H1 (cell line): ENCODE measurements around the gene IL32. TPM values are rescaled to one million over a fixed set of nuclear protein-coding genes. Genes with fewer than 3 reads are reported as not detected.

Experiments
- CTCF ChIA-PET: fragments of 300-600 bp; sonication (Branson Sonifier 250); formaldehyde crosslinking; loops from one replicate; lab custom pipeline; 2021; ENCODE audit not compliant: partially characterized antibody; lab: Charles Lee
- POLR2A ChIA-PET: fragments of 300-600 bp; sonication (Branson Sonifier 250); formaldehyde crosslinking; loops from one replicate; lab custom pipeline; 2021; ENCODE audit warnings: inconsistent platforms; ENCODE audit not compliant: partially characterized antibody; lab: Charles Lee
- DNase-seq, 2 experiments: peaks; one replicate each; pipeline versions ENCODE4 v3.0.0 to v3.0.0-alpha.2; 2010 to 2022; ENCODE audit warnings: low spot score in 2 of 2, low read depth in 1 of 2, mixed read lengths in 1 of 2
- FAIRE-seq: peaks from 2 replicates; lab custom pipeline; 2011; peaks lifted over from hg19 to GRCh38; lab: Jason Lieb, UNC
- H2AFZ ChIP-seq: 2 replicates; pipeline ENCODE4 v1.8.1; 2012; ENCODE audit warnings: low read length, inconsistent platforms
- H2AK5ac ChIP-seq: 2 replicates; pipeline ENCODE4 v1.6.1; 2013; ENCODE audit warnings: low read depth, low read length
- H2BK120ac ChIP-seq: replicated peaks from 2 replicates; pipeline ENCODE3; 2013; ENCODE audit warnings: low read depth, low read length, inconsistent platforms
- H2BK12ac ChIP-seq: 2 replicates; pipeline ENCODE4 v1.6.1; 2013; ENCODE audit warnings: low read depth, low read length
- H2BK15ac ChIP-seq: 2 replicates; pipeline ENCODE4 v1.6.1; 2013; ENCODE audit warnings: low read length
- H2BK20ac ChIP-seq: 2 replicates; pipeline ENCODE4 v1.6.1; 2013; ENCODE audit warnings: low read length
- H2BK5ac ChIP-seq: 2 replicates; pipeline ENCODE4 v1.6.1; 2013; ENCODE audit warnings: low read depth, low read length
- H3K14ac ChIP-seq: 2 replicates; pipeline ENCODE4 v1.6.1; 2013; ENCODE audit warnings: inconsistent platforms; ENCODE audit not compliant: insufficient read length
- H3K18ac ChIP-seq: 2 replicates; pipeline ENCODE4 v1.6.1; 2013; ENCODE audit warnings: low read length; ENCODE audit errors: extremely low read depth
- H3K23ac ChIP-seq: 2 replicates; pipeline ENCODE4 v1.6.1; 2013; ENCODE audit warnings: inconsistent platforms; ENCODE audit not compliant: insufficient read length
- H3K23me2 ChIP-seq: 2 replicates; pipeline ENCODE4 v1.6.1; 2013; ENCODE audit warnings: low read depth, low read length
- H3K27ac ChIP-seq: 2 replicates; pipeline ENCODE4 v1.6.1; 2011; ENCODE audit warnings: low read depth, low read length, inconsistent platforms
- H3K27me3 ChIP-seq, 4 experiments: replicated peaks in 1 of 4; 1 replicate in 1 of 4; 2 replicates in 3 of 4; pipeline versions ENCODE4 v1.6.1 to v1.8.1; 2011 to 2013; ENCODE audit warnings: low read length in 3 of 4, mild to moderate bottlenecking in 3 of 4, inconsistent platforms in 2 of 4, mixed read lengths in 2 of 4, moderate library complexity in 1 of 4; ENCODE audit not compliant: control insufficient read depth in 3 of 4, insufficient read depth in 3 of 4; ENCODE audit errors: extremely low read depth in 1 of 4
- H3K36me3 ChIP-seq, 4 experiments: 2 replicates each; pipeline versions ENCODE4 v1.6.1 to v1.8.1; 2011 to 2013; ENCODE audit warnings: mild to moderate bottlenecking in 4 of 4, low read length in 3 of 4, moderate library complexity in 2 of 4, control low read depth in 1 of 4, inconsistent platforms in 1 of 4; ENCODE audit not compliant: insufficient read depth in 4 of 4, control insufficient read depth in 2 of 4
- H3K4ac ChIP-seq: replicated peaks from 2 replicates; pipeline ENCODE3; 2013; ENCODE audit warnings: low read length, low read depth, mixed read lengths, inconsistent platforms; ENCODE audit not compliant: insufficient read length
- H3K4me1 ChIP-seq, 4 experiments: replicated peaks in 1 of 4; 1 replicate in 1 of 4; 2 replicates in 3 of 4; pipeline versions ENCODE4 v1.6.1 to v1.8.1; 2011 to 2013; ENCODE audit warnings: low read length in 3 of 4, inconsistent platforms in 2 of 4, mixed read lengths in 1 of 4; ENCODE audit not compliant: insufficient read depth in 4 of 4, control insufficient read depth in 3 of 4
- H3K4me2 ChIP-seq, 2 experiments: 2 replicates each; pipeline versions ENCODE4 v1.6.1 to v1.8.1; 2011 to 2013; ENCODE audit warnings: low read depth in 2 of 2, low read length in 2 of 2, control low read depth in 1 of 2, inconsistent platforms in 1 of 2, mild to moderate bottlenecking in 1 of 2; ENCODE audit not compliant: insufficient read depth in 1 of 2
- H3K4me3 ChIP-seq, 4 experiments: fragments of 200-600, 300-600 bp in 1 of 4; sonication (generic), shearing (Covaris generic), sonication (Bioruptor Twin) in 1 of 4; 2 replicates each; pipeline versions ENCODE4 v1.5.1 to v1.8.1; 2011 to 2016; ENCODE audit warnings: low read length in 4 of 4, low read depth in 3 of 4, control low read depth in 2 of 4, inconsistent platforms in 2 of 4, mild to moderate bottlenecking in 2 of 4, mixed read lengths in 1 of 4, moderate library complexity in 1 of 4; ENCODE audit not compliant: insufficient read depth in 2 of 4; ENCODE audit errors: extremely low read depth in 1 of 4
- H3K56ac ChIP-seq: replicated peaks from 2 replicates; pipeline ENCODE3; 2013; ENCODE audit warnings: low read depth, mild to moderate bottlenecking, mixed read lengths, low read length, inconsistent platforms; ENCODE audit not compliant: insufficient read length
- H3K79me1 ChIP-seq: 2 replicates; pipeline ENCODE4 v1.6.1; 2013; ENCODE audit warnings: low read depth, low read length, control low read depth
- H3K79me2 ChIP-seq, 2 experiments: 2 replicates each; pipeline versions ENCODE4 v1.6.1 to v1.8.1; 2012 to 2013; ENCODE audit warnings: low read length in 2 of 2, mild to moderate bottlenecking in 2 of 2, inconsistent platforms in 1 of 2; ENCODE audit not compliant: insufficient read depth in 2 of 2, control insufficient read depth in 1 of 2
- H3K9ac ChIP-seq, 4 experiments: replicated peaks in 1 of 4; 1 replicate in 1 of 4; 2 replicates in 3 of 4; pipeline versions ENCODE4 v1.6.1 to v1.8.1; 2011 to 2013; ENCODE audit warnings: low read depth in 3 of 4, low read length in 3 of 4, control low read depth in 2 of 4, mild to moderate bottlenecking in 2 of 4, moderate library complexity in 2 of 4, inconsistent platforms in 1 of 4; ENCODE audit errors: extremely low read depth in 1 of 4
- H3K9me3 ChIP-seq, 2 experiments: 2 replicates each; pipeline versions ENCODE4 v1.6.1 to v1.8.1; 2012 to 2013; ENCODE audit warnings: mild to moderate bottlenecking in 2 of 2, moderate library complexity in 2 of 2, control low read depth in 1 of 2, inconsistent platforms in 1 of 2, low read depth in 1 of 2, low read length in 1 of 2, mixed read lengths in 1 of 2; ENCODE audit not compliant: insufficient read depth in 2 of 2
- H4K20me1 ChIP-seq, 2 experiments: replicated peaks in 1 of 2; 2 replicates each; pipeline versions ENCODE3 to v1.8.1; 2011 to 2013; ENCODE audit warnings: inconsistent platforms in 2 of 2, low read length in 2 of 2, mild to moderate bottlenecking in 1 of 2; ENCODE audit not compliant: insufficient read depth in 2 of 2, control insufficient read depth in 1 of 2
- H4K5ac ChIP-seq: 2 replicates; pipeline ENCODE4 v1.6.1; 2013; ENCODE audit warnings: low read length, low read depth, mixed read lengths, inconsistent platforms; ENCODE audit not compliant: insufficient read length
- H4K8ac ChIP-seq: 2 replicates; pipeline ENCODE4 v1.8.0; 2013; ENCODE audit warnings: mild to moderate bottlenecking, moderate library complexity, low read length, inconsistent platforms; ENCODE audit not compliant: insufficient read depth; ENCODE audit errors: extremely low read depth
- H4K91ac ChIP-seq: replicated peaks from 2 replicates; pipeline ENCODE3; 2013; ENCODE audit warnings: low read length, mixed read lengths, inconsistent platforms; ENCODE audit not compliant: insufficient read length
- CBX5 ChIP-seq: fragments of 300-800, 300-1000 bp; sonication (generic); IDR thresholded peaks from 2 replicates; pipeline ENCODE4 v1.7.1; 2016; ENCODE audit warnings: antibody characterized with exemption, low read length, low read depth
- PHF8 ChIP-seq: fragments of 200-600 bp; sonication (generic); conservative IDR thresholded peaks from 2 replicates; pipeline ENCODE4 v1.7.1; 2012; ENCODE audit warnings: low read depth, mild to moderate bottlenecking, inconsistent platforms, low read length, moderate library complexity
- SIN3A ChIP-seq, 2 experiments: IDR thresholded peaks in 1 of 2; conservative IDR thresholded peaks in 1 of 2; 2 replicates each; pipeline ENCODE4 v1.6.1; 2011 to 2012; ENCODE audit warnings: low read length in 2 of 2, improper control_type of control experiment in 1 of 2, low read depth in 1 of 2, mild to moderate bottlenecking in 1 of 2
- SRF ChIP-seq: IDR thresholded peaks from 2 replicates; pipeline ENCODE4 v1.6.1; 2011; ENCODE audit warnings: mild to moderate bottlenecking, low read depth, low read length, moderate library complexity
- TAF7 ChIP-seq: optimal IDR thresholded peaks from 2 replicates; pipeline ENCODE3; 2011; ENCODE audit warnings: low read depth, mild to moderate bottlenecking, inconsistent platforms, low read length, moderate library complexity, borderline replicate concordance
- TBP ChIP-seq: IDR thresholded peaks from 2 replicates; pipeline ENCODE4 v1.6.1; 2011; ENCODE audit warnings: low read depth, low read length, improper control_type of control experiment
- TEAD4 ChIP-seq: IDR thresholded peaks from 2 replicates; pipeline ENCODE4 v1.6.1; 2012; ENCODE audit warnings: low read depth, low read length, inconsistent platforms, mixed read lengths
- WGBS, 2 experiments: shearing (Covaris generic) in 1 of 2; methylation state at CpG; one replicate each; pipeline versions ENCODE4 v1.1.6 to v1.1.7; 2013 to 2015; ENCODE audit warnings: low lambda C conversion rate in 2 of 2, mixed read lengths in 2 of 2, inconsistent platforms in 1 of 2, low coverage in 1 of 2, missing lambda C conversion rate in 1 of 2; ENCODE audit not compliant: insufficient replicate concordance in 2 of 2, insufficient coverage in 1 of 2, insufficient read length in 1 of 2; ENCODE audit errors: extremely low coverage in 1 of 2, missing lambda C conversion rate in 1 of 2; 5-methylcytosine and 5-hydroxymethylcytosine counted together
- polyA plus RNA-seq, 7 experiments: library from polyadenylated mRNA; depleted of rRNA in 3 of 7; stranded (reverse) in 5 of 7; unstranded in 2 of 7; fragments of >200 nt in 5 of 7; fragments of 200-250 nt in 2 of 7; gene quantifications; 1 replicate in 5 of 7; 2 replicates in 1 of 7; 4 replicates in 1 of 7; pipeline versions ENCODE4 v1.2.1 to v1.2.3, GENCODE V29; 2011 to 2013; ENCODE audit warnings: missing spikeins in 2 of 7, mixed read lengths in 2 of 7
- total RNA-seq: library from RNA; stranded (reverse); fragmentation: NEBNext Ultra II Directional; extraction: Animal tissue kit (Norgen Biotek cat#: 25700); gene quantifications from 2 replicates; pipeline ENCODE4 v1.2.1, GENCODE V29; 2021
- TF ChIP-seq, protein P1 (sequence below): IDR thresholded peaks from 2 replicates; pipeline ENCODE4 v1.6.1; 2012; ENCODE audit warnings: inconsistent platforms

The IL32 gene
- total and polyA plus RNA-seq, 2 of the 8 experiments (the other 6 are each of a cell fraction or from before 2014, with no cell fraction given), result 2.7 to 5.0 TPM

DNA sequence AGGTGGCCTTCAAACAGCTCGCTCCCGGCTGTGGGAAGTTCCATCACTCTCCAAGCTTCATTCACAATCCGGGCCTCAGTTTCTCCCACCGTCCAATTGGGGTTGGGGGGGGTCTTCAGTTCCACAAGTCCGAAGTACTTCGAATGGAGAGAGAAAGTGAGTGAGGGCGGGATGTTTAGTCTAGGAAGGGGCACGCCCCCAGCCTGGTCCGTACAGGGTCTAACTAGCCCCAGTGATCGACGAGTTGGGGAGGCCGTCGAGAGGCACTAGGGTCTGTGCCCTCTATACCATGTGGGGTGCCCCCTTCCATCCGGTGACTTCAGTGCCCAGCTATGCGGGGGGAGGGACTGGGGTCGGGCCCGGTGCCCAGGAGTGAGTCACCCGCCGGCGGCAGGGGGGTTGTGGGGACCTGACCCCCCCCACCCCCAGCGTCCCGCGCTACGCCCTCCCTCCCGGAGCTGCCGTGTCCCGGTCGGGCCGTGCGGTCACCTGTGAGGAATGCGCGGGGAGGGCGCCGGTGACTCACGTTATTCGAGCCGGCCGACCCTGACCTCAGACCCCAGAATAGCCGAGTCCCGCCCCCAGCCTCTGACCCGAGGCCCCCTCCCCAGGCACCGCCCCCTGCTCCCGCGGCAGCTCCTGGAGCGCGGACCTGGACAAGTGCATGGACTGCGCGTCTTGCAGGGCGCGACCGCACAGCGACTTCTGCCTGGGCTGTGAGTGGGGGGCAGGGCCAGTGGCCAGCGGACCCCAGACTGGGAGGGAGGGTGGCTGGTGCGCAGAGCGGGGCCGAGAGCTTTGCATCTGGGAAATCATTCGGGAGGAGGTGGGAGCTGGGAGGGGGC is 44.6 kb upstream of the IL32 start:
- H3K18ac ChIP-seq, result peak overlapping the region; percentile 98
- H3K56ac ChIP-seq, result peak overlapping the region; percentile 43
- FAIRE-seq (no peak), DNase-seq (peak; percentile 78 to 94)
- no peak overlapping the region for H2BK15ac ChIP-seq
- peak overlapping the region; percentile 37 for H3K14ac ChIP-seq
- H3K4me2 ChIP-seq, result peak overlapping the region; percentile 83 to 88
- H4K8ac ChIP-seq, result peak overlapping the region; percentile 80; the same call in 1 of the 2 replicates
- peak overlapping the region; percentile 88 for H4K5ac ChIP-seq
- H2AFZ ChIP-seq, result no peak overlapping the region
- no peak overlapping the region for H2BK120ac ChIP-seq
- peaks cover 26% of the 10 kb centered on the region for H3K23me2 ChIP-seq
- H2AK5ac ChIP-seq, result no peak overlapping the region
- ChIA-PET POLR2A (interaction anchor here (0.6 to 35.7 kb wide), 19 partner anchors 4 to 997 kb away, joined by 3 to 1808 read pairs (median 7); partner anchors contain the start of genes BICDL2, CLDN6, CLDN9 and HCFC1R1), CTCF (interaction anchor here (1.0 to 23.8 kb wide), 12 partner anchors 11 to 93 kb away, joined by 3 to 639 read pairs (median 8); partner anchors contain the start of genes CLDN9, PAQR4 and ZSCAN10)
- peak overlapping the region; percentile 94 for H2BK5ac ChIP-seq
- H2BK20ac ChIP-seq, result no peak overlapping the region
- H3K9me3 ChIP-seq, result no peaks in the 10 kb centered on the region
- peaks cover 5% of the 10 kb centered on the region; the same call in 1 of the 2 replicates for H3K79me1 ChIP-seq
- no peaks in the 10 kb centered on the region for H3K27me3 ChIP-seq
- H4K20me1 ChIP-seq, result peaks cover 9 to 21% of the 10 kb centered on the region in 2 experiments
- peak overlapping the region; percentile 74 to 97 (median 94) for H3K4me3 ChIP-seq
- 1% methylated on average over 34 of the region's 57 CpGs; no CpG with 5 or more reads in 1 of the 2 experiments for WGBS, 2 experiments
- H4K91ac ChIP-seq, result peak overlapping the region; percentile 96
- peak overlapping the region; percentile 60 to 92 (median 89) for H3K9ac ChIP-seq
- peak overlapping the region; percentile 50; the same call in 1 of the 2 replicates for H2BK12ac ChIP-seq
- peaks cover 4 to 23% (median 21%) of the 10 kb centered on the region in 4 experiments for H3K4me1 ChIP-seq
- H3K27ac ChIP-seq, result peak overlapping the region; percentile 83
- H3K79me2 ChIP-seq, result peaks cover 11 to 21% of the 10 kb centered on the region in 2 experiments
- peak overlapping the region; percentile 99 for H3K4ac ChIP-seq
- peaks cover 4 to 9% (median 6%) of the 10 kb centered on the region in 4 experiments; a peak in 6 of 8 replicates for H3K36me3 ChIP-seq
- no peak overlapping the region for H3K23ac ChIP-seq
- peak; percentile 5; the same call in 1 of the 2 replicates for TF ChIP-seq TBP
- TF ChIP-seq SRF, result no peak
- peak; percentile 47 for TF ChIP-seq TAF7
- TF ChIP-seq, protein P1, sequence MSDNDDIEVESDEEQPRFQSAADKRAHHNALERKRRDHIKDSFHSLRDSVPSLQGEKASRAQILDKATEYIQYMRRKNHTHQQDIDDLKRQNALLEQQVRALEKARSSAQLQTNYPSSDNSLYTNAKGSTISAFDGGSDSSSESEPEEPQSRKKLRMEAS, result peak; percentile 35; the same call in 1 of the 2 replicates
- TF ChIP-seq CBX5, result no peak
- TF ChIP-seq PHF8, result no peak; the same call in none of the 2 replicates
- TF ChIP-seq SIN3A (conservative IDR thresholded peaks at IDR 0.05 in 1 of 2, IDR thresholded peaks at IDR 0.05 in 1 of 2; ENCODE audit: low read depth in 1 of 2, low read length in 2 of 2), result peak in 1 of 2 experiments; percentile 82; a peak in 1 of 4 replicates
- peak; percentile 4; the same call in 1 of the 2 replicates for TF ChIP-seq TEAD4
